ENCODE results near the gene BPIFB1. TPM values are rescaled to one million over a fixed set of nuclear protein-coding genes. Genes with fewer than 3 reads are reported as not detected.

The BPIFB1 gene
- total and polyA plus RNA-seq, 3 donors from 2014 or later: 1.6 to 5.8 (median 5.5) TPM

DNA sequence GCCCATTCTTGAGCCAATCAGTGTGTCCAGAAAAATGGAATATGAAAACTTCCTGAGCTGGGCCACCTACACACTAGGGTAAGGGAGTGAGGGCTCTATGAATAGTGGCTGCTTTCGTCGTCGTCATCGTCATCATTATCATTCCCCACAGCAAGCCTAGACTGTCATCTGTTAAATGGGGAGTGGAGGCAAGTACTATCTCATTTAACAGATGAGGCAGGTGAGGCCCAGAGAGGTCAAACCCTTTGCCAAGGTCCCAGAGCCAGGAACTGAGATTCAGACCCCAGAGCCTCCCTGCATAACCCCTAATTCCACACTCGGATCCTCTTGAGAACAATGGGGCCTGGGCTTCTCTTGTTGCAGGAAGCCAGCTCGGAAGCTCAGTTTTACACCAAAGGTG, 20.6 kb downstream of the BPIFB1 start:
- no peak for DNase-seq
- intact Hi-C loops (cut with DNase I; ENCODE audit: low total_unique reads): no loop called here

DNA sequence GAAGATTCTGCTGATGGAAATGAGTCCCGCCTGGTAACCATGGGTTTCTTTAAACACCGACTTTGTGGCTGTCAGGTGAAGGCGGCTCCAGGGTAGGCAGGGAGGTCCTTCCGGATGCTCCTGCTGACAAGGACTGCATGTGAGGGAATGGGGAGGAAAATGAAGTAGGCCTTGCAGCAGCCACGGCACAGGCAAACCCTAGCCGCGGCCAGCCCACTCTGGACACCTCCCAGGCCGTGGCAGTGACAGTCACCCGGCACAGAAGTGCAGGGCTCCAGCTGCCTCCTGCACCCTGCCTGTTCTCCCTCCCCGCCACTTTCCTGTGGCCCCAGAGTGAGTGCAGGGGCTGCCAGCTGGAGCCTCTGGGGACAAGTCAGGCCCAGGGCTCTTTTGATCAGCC, 21.0 kb downstream of the BPIFB1 start:
- intact Hi-C loops (cut with DNase I; ENCODE audit: low total_unique reads): no loop called here
- WGBS, 2 donors: 84 to 87% methylated on average over 8 to 10 of the region's 10 CpGs
- H3K27me3 ChIP-seq: no peaks in the 10 kb centered on the region
- no peaks in the 10 kb centered on the region for H3K36me3 ChIP-seq (ENCODE audit: low read depth, missing control alignments)
- H3K4me3 ChIP-seq: no peak overlapping the region
- no peak for TF ChIP-seq POLR2A (IDR thresholded peaks at IDR 0.05)
- TF ChIP-seq, protein P1, sequence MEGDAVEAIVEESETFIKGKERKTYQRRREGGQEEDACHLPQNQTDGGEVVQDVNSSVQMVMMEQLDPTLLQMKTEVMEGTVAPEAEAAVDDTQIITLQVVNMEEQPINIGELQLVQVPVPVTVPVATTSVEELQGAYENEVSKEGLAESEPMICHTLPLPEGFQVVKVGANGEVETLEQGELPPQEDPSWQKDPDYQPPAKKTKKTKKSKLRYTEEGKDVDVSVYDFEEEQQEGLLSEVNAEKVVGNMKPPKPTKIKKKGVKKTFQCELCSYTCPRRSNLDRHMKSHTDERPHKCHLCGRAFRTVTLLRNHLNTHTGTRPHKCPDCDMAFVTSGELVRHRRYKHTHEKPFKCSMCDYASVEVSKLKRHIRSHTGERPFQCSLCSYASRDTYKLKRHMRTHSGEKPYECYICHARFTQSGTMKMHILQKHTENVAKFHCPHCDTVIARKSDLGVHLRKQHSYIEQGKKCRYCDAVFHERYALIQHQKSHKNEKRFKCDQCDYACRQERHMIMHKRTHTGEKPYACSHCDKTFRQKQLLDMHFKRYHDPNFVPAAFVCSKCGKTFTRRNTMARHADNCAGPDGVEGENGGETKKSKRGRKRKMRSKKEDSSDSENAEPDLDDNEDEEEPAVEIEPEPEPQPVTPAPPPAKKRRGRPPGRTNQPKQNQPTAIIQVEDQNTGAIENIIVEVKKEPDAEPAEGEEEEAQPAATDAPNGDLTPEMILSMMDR (IDR thresholded peaks at IDR 0.05): no peak
- no peak overlapping the region for H3K27ac ChIP-seq
- no peaks in the 10 kb centered on the region for H3K4me1 ChIP-seq
- DNase-seq: no peak
- no peaks in the 10 kb centered on the region for H3K9me3 ChIP-seq

More for the DNA sequence above, 20.6 kb downstream of the BPIFB1 start:
- no peaks in the 10 kb centered on the region for H3K9me3 ChIP-seq
- WGBS, 2 donors: 90 to 98% methylated on average over 6 of the region's 6 CpGs
- TF ChIP-seq, protein P1 (IDR thresholded peaks at IDR 0.05): no peak
- TF ChIP-seq POLR2A (IDR thresholded peaks at IDR 0.05): no peak
- no peak overlapping the region for H3K4me3 ChIP-seq
- H3K36me3 ChIP-seq (ENCODE audit: low read depth, missing control alignments): no peaks in the 10 kb centered on the region
- no peak overlapping the region for H3K27ac ChIP-seq
- H3K4me1 ChIP-seq: no peaks in the 10 kb centered on the region
- no peaks in the 10 kb centered on the region for H3K27me3 ChIP-seq

DNA sequence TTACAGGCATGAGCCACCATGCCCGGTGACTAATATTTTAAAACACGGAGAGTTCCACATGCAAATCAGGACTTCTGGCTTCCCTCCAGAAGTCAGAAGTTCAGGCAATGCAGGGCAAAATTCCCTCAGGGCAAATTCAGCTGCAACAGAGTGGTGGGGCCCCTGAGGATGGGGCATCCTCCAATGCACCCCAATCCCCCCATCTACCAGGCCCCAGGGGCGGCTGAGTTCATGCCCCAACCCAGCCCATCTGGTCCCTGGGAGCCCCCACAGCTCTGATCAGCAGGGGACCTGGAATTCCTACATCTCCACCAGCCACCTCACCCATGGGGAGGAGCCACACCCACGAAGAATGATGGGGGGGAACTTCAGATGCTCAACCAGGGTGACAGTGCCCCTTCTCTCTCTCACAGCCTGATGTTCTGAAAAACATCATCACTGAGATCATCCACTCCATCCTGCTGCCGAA, 22.6 kb downstream of the BPIFB1 start:
- Histone ChIP-seq H3K4me3 (no peak overlapping the region), H3K27ac (no peak overlapping the region), H3K36me3 (ENCODE audit: low read depth, missing control alignments) (no peaks in the 10 kb centered on the region), H3K27me3 (no peaks in the 10 kb centered on the region), H3K9me3 (no peaks in the 10 kb centered on the region), H3K4me1 (no peaks in the 10 kb centered on the region)
- intact Hi-C loops (cut with DNase I; ENCODE audit: low total_unique reads): no loop called here
- TF ChIP-seq POLR2A (IDR thresholded peaks at IDR 0.05): no peak
- TF ChIP-seq, protein P1 (IDR thresholded peaks at IDR 0.05): no peak
- no peak for DNase-seq
- WGBS, 2 donors: 60 to 76% methylated on average over 4 to 5 of the region's 5 CpGs

DNA sequence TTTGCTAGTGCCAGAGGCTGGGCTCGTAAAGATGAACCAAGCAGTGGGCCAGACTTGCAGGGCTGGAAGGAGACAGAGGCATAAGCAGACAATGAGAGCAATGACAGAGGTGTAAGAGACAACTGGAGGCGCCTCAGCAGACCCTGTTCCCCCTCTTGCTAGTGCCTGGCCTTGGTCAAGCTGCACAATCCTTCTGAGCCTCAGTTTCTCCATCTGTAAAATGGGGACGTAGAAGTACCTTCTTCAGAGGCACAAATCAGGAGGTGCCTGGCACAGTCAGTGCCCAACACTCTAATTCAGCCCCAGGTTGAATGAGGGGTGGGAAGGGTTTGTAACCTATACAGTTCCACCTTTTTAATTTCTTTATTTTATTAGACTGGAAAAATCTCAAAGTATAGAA, 23.2 kb downstream of the BPIFB1 start:
- 90 to 96% methylated on average over 2 to 3 of the region's 3 CpGs for WGBS, 2 donors
- no peaks in the 10 kb centered on the region for H3K36me3 ChIP-seq (ENCODE audit: low read depth, missing control alignments)
- intact Hi-C loops (cut with DNase I; ENCODE audit: low total_unique reads): no loop called here
- no peaks in the 10 kb centered on the region for H3K9me3 ChIP-seq
- no peaks in the 10 kb centered on the region for H3K4me1 ChIP-seq
- TF ChIP-seq POLR2A (IDR thresholded peaks at IDR 0.05): no peak
- TF ChIP-seq, protein P1 (IDR thresholded peaks at IDR 0.05): no peak
- no peak for DNase-seq
- no peak overlapping the region for H3K27ac ChIP-seq
- no peak overlapping the region for H3K4me3 ChIP-seq
- no peaks in the 10 kb centered on the region for H3K27me3 ChIP-seq

DNA sequence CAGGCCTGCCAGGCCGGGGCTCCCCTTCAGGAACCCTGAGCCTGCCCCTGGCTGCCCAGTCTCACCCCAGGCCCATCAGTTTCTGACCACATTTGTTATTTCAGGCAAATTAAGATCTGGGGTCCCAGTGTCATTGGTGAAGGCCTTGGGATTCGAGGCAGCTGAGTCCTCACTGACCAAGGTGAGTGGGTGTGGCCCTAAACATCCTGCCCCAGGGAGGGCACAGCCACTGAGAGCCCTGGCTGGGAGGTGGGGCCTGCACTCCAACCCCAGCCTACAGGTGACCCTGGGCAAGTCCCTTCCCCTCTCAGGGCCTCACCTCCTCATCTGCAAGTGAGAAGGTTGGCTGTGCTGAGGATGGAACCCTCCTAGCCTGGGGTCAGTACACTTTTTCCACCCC, 23.8 kb downstream of the BPIFB1 start:
- no peak for DNase-seq
- Histone ChIP-seq H3K4me3 (no peak overlapping the region), H3K36me3 (ENCODE audit: low read depth, missing control alignments) (no peaks in the 10 kb centered on the region), H3K4me1 (no peaks in the 10 kb centered on the region), H3K27me3 (no peaks in the 10 kb centered on the region), H3K9me3 (no peaks in the 10 kb centered on the region), H3K27ac (no peak overlapping the region)
- TF ChIP-seq, protein P1 (IDR thresholded peaks at IDR 0.05): no peak
- TF ChIP-seq POLR2A (IDR thresholded peaks at IDR 0.05): no peak
- intact Hi-C loops (cut with DNase I; ENCODE audit: low total_unique reads): no loop called here
- WGBS, 2 donors: 33 to 68% methylated on average over 1 to 2 of the region's 2 CpGs

Data from testis (tissue), 3 donors.